B cell (primary cell): Measurements from ENCODE around the gene MAGI2. TPM values are rescaled to one million over a fixed set of nuclear protein-coding genes. Genes with fewer than 3 reads are reported as not detected.

Experiments
- ATAC-seq: fragments of 200-7000 bp; cut with Tn5 transposase; one replicate; pipeline ENCODE4 v1.10.0; 2021; ENCODE audit warnings: low read depth, mild to moderate bottlenecking, moderate number of reproducible peaks, moderate library complexity
- CTCF ChIA-PET: fragments of 350-600 bp; sonication (Branson Sonifier 250); formaldehyde crosslinking; loops from one replicate; lab custom pipeline; 2021; ENCODE audit warnings: antibody characterized with exemption, inconsistent platforms; lab: Charles Lee
- POLR2A ChIA-PET: fragments of 350-600 bp; sonication (Branson Sonifier 250); formaldehyde crosslinking; loops from one replicate; lab custom pipeline; 2021; ENCODE audit warnings: antibody characterized with exemption; lab: Charles Lee
- DNase-seq: peaks from one replicate; pipeline ENCODE4 v3.0.0; 2013
- H2AFZ ChIP-seq: 2 replicates; pipeline ENCODE4 v1.6.1; 2012; ENCODE audit warnings: mild to moderate bottlenecking, low read depth, low read length; ENCODE audit not compliant: insufficient read depth, poor library complexity, severe bottlenecking
- H3K27ac ChIP-seq, 2 donors: 1 replicate in 1 of 2; 2 replicates in 1 of 2; pipeline ENCODE4 v1.5.1; 2012 to 2013; ENCODE audit warnings: low read length in 2 of 2, mild to moderate bottlenecking in 2 of 2, moderate library complexity in 1 of 2
- H3K27me3 ChIP-seq, 4 experiments: fragments of 200-600 bp in 1 of 4; sonication (generic) in 1 of 4; replicated peaks in 1 of 4; 1 replicate in 2 of 4; 2 replicates in 2 of 4; pipeline versions ENCODE4 v1.6.1 to v1.7.0; 2013 to 2016; ENCODE audit warnings: low read length in 3 of 4, mild to moderate bottlenecking in 2 of 4, mixed read lengths in 1 of 4, moderate library complexity in 1 of 4; ENCODE audit not compliant: insufficient read depth in 4 of 4, control insufficient read depth in 3 of 4; ENCODE audit errors: control extremely low read depth in 1 of 4
- H3K36me3 ChIP-seq, 2 experiments: replicated peaks in 1 of 2; 1 replicate in 1 of 2; 2 replicates in 1 of 2; pipeline versions ENCODE4 v1.6.1 to v1.7.1; 2013; ENCODE audit warnings: low read length in 1 of 2; ENCODE audit not compliant: insufficient read depth in 2 of 2, control insufficient read depth in 1 of 2; ENCODE audit errors: control extremely low read depth in 1 of 2, extremely low read depth in 1 of 2
- H3K4me1 ChIP-seq, 2 donors: fragments of 200-600 bp in 1 of 2; sonication (generic) in 1 of 2; 1 replicate in 1 of 2; 2 replicates in 1 of 2; pipeline versions ENCODE4 v1.5.1 to v1.6.1; 2013 to 2017; ENCODE audit warnings: low read length in 2 of 2; ENCODE audit not compliant: control insufficient read depth in 2 of 2, insufficient read depth in 2 of 2
- H3K4me2 ChIP-seq: replicated peaks from 2 replicates; pipeline ENCODE3; 2012; ENCODE audit warnings: mild to moderate bottlenecking, low read depth, low read length; ENCODE audit not compliant: poor library complexity, severe bottlenecking
- H3K4me3 ChIP-seq, 5 experiments: fragments of 200-600 bp in 1 of 5; sonication (generic) in 1 of 5; 1 replicate in 3 of 5; 2 replicates in 2 of 5; pipeline versions ENCODE4 v1.5.1 to v1.7.0; 2011 to 2016; ENCODE audit warnings: low read length in 4 of 5, mild to moderate bottlenecking in 4 of 5, low read depth in 2 of 5, control low read depth in 1 of 5, moderate library complexity in 1 of 5; ENCODE audit not compliant: insufficient read depth in 1 of 5; ENCODE audit errors: control extremely low read depth in 1 of 5, extremely low read depth in 1 of 5
- H3K79me2 ChIP-seq: fragments of 200-600 bp; sonication (generic); one replicate; pipeline ENCODE4 v1.6.0; 2016; ENCODE audit warnings: low read length; ENCODE audit not compliant: control insufficient read depth, insufficient read depth
- H3K9ac ChIP-seq: fragments of 200-600 bp; sonication (generic); 2 replicates; pipeline ENCODE4 v1.6.1; 2017; ENCODE audit warnings: mild to moderate bottlenecking, low read length, moderate library complexity
- H3K9me3 ChIP-seq, 3 donors: one replicate each; pipeline versions ENCODE4 v1.6.1 to v1.7.1; 2013; ENCODE audit warnings: low read length in 2 of 3; ENCODE audit not compliant: control insufficient read depth in 2 of 3, insufficient read depth in 1 of 3; ENCODE audit errors: control extremely low read depth in 1 of 3
- H4K20me1 ChIP-seq: 2 replicates; pipeline ENCODE4 v1.6.0; 2012; ENCODE audit warnings: mild to moderate bottlenecking, low read length; ENCODE audit not compliant: insufficient read depth, control insufficient read depth, poor library complexity, severe bottlenecking
- H3K27ac Mint-ChIP-seq: one replicate; pipeline ENCODE4 v1.8.0; 2021; ENCODE audit warnings: mixed read lengths
- H3K27me3 Mint-ChIP-seq: one replicate; pipeline ENCODE4 v1.8.0; 2021; ENCODE audit warnings: mixed read lengths
- H3K4me1 Mint-ChIP-seq: one replicate; pipeline ENCODE4 v1.8.0; 2021; ENCODE audit warnings: mixed read lengths
- H3K4me3 Mint-ChIP-seq: one replicate; pipeline ENCODE4 v1.8.0; 2021; ENCODE audit warnings: mixed read lengths
- H3K9me3 Mint-ChIP-seq: one replicate; pipeline ENCODE4 v1.8.0; 2022; ENCODE audit warnings: mixed read lengths; ENCODE audit not compliant: insufficient read depth
- CTCF ChIP-seq: fragments of 200-600 bp; IDR thresholded peaks from one replicate; pipeline ENCODE4 v1.8.0; 2022; ENCODE audit warnings: antibody characterized with exemption, mild to moderate bottlenecking
- EZH2 ChIP-seq: IDR thresholded peaks from 2 replicates; pipeline ENCODE4 v1.6.1; 2012; ENCODE audit warnings: borderline replicate concordance, low read depth, mild to moderate bottlenecking, moderate library complexity, low read length; ENCODE audit not compliant: insufficient read depth, poor library complexity, severe bottlenecking
- WGBS: methylation state at CpG from one replicate; pipeline ENCODE4 v1.1.5; 2013; ENCODE audit warnings: missing lambda C conversion rate; ENCODE audit not compliant: insufficient coverage; 5-methylcytosine and 5-hydroxymethylcytosine counted together
- intact Hi-C: fragments of 100-400 bp; cut with micrococcal nuclease; formaldehyde crosslinking; loops from one replicate; pipeline ENCODE4 v1.10.0; 2022
- polyA plus RNA-seq: library from polyadenylated mRNA; depleted of rRNA; stranded (reverse); fragments of >200 nt; gene quantifications from 2 replicates; pipeline ENCODE4 v1.2.3, GENCODE V29; 2012
- total RNA-seq, 2 donors: library from RNA; stranded (reverse); fragments of 120-200 nt in 1 of 2; gene quantifications; 1 replicate in 1 of 2; 2 replicates in 1 of 2; pipeline versions ENCODE4 v1.2.3 to v1.2.4, GENCODE V29; 2013 to 2022

The MAGI2 gene
- total and polyA plus RNA-seq, 2 donors (not counting 1 experiment from before 2014, with no cell fraction given), result 0.16 to 0.64 TPM

- Mint-ChIP-seq H3K9me3 (no peaks in the 10 kb centered on the region), H3K4me3 (no peak overlapping the region), H3K27me3 (no peaks in the 10 kb centered on the region), H3K27ac (no peak overlapping the region), H3K4me1 (no peaks in the 10 kb centered on the region)
- ChIA-PET POLR2A (no interaction called here), CTCF (no interaction called here)
- no peak overlapping the region for H3K4me2 ChIP-seq
- no peak overlapping the region for H3K9ac ChIP-seq
- no peaks in the 10 kb centered on the region for H3K4me1 ChIP-seq
- H3K9me3 ChIP-seq, result no peaks in the 10 kb centered on the region
- no peak overlapping the region for H2AFZ ChIP-seq
- no CpG with 5 or more reads among the region's 3 CpGs for WGBS
- intact Hi-C loops, result no loop called here
- no peaks in the 10 kb centered on the region for H3K79me2 ChIP-seq
- ATAC-seq, result no peak
- H3K4me3 ChIP-seq, result no peak overlapping the region
- H3K27me3 ChIP-seq, result no peaks in the 10 kb centered on the region
- no peaks in the 10 kb centered on the region for H3K36me3 ChIP-seq
- TF ChIP-seq EZH2 (no peak), CTCF (no peak)
- DNase-seq, result no peak
- H4K20me1 ChIP-seq, result no peaks in the 10 kb centered on the region
- no peak overlapping the region for H3K27ac ChIP-seq
These were observed 10.6 kb upstream of the MAGI2 start for GRCh38 chr7:79464051-79464450.

GRCh38 chr7:79462390-79462789 is 8.9 kb upstream of the MAGI2 start:
- H3K79me2 ChIP-seq, result no peaks in the 10 kb centered on the region
- H3K9me3 Mint-ChIP-seq, result no peaks in the 10 kb centered on the region
- H3K4me2 ChIP-seq, result no peak overlapping the region
- WGBS, result 70% methylated on average over 1 of the region's 2 CpGs
- intact Hi-C loops, result no loop called here
- ChIA-PET CTCF (no interaction called here), POLR2A (no interaction called here)
- no peaks in the 10 kb centered on the region for H3K4me1 Mint-ChIP-seq
- H3K36me3 ChIP-seq, result no peaks in the 10 kb centered on the region
- ATAC-seq (no peak), DNase-seq (no peak)
- no peak overlapping the region for H2AFZ ChIP-seq
- H3K4me1 ChIP-seq, result no peaks in the 10 kb centered on the region
- H3K27me3 ChIP-seq, result no peaks in the 10 kb centered on the region
- H3K27me3 Mint-ChIP-seq, result no peaks in the 10 kb centered on the region
- no peak overlapping the region for H3K4me3 ChIP-seq
- H4K20me1 ChIP-seq, result no peaks in the 10 kb centered on the region
- TF ChIP-seq CTCF (no peak), EZH2 (no peak)
- H3K9ac ChIP-seq, result no peak overlapping the region
- no peaks in the 10 kb centered on the region for H3K9me3 ChIP-seq
- H3K4me3 Mint-ChIP-seq, result no peak overlapping the region
- H3K27ac Mint-ChIP-seq, result no peak overlapping the region
- no peak overlapping the region for H3K27ac ChIP-seq
